Astrocyte (in vitro differentiated cells and primary cell): Measurements from ENCODE around the gene KRT79. TPM values are rescaled to one million over a fixed set of nuclear protein-coding genes. Genes with fewer than 3 reads are reported as not detected.

Experiments
- DNase-seq: peaks from one replicate; pipeline ENCODE4 v3.0.0-alpha.2; 2010; ENCODE audit warnings: low read depth
- FAIRE-seq: peaks from 2 replicates; lab custom pipeline; 2011; peaks lifted over from hg19 to GRCh38; lab: Jason Lieb, UNC
- H2AFZ ChIP-seq: 2 replicates; pipeline ENCODE4 v1.6.0; 2012; ENCODE audit warnings: low read depth, low read length, inconsistent platforms
- H3K27ac ChIP-seq: 2 replicates; pipeline ENCODE4 v1.5.1; 2011; ENCODE audit warnings: low read depth, low read length, inconsistent platforms
- H3K27me3 ChIP-seq: 2 replicates; pipeline ENCODE4 v1.6.0; 2011; ENCODE audit warnings: low read length, inconsistent platforms; ENCODE audit not compliant: insufficient read depth
- H3K36me3 ChIP-seq: 2 replicates; pipeline ENCODE4 v1.5.1; 2011; ENCODE audit warnings: low read length, inconsistent platforms; ENCODE audit not compliant: insufficient read depth
- H3K4me1 ChIP-seq: 2 replicates; pipeline ENCODE4 v1.5.1; 2011; ENCODE audit warnings: low read length, inconsistent platforms; ENCODE audit not compliant: insufficient read depth
- H3K4me2 ChIP-seq: 2 replicates; pipeline ENCODE4 v1.6.0; 2012; ENCODE audit warnings: low read length, inconsistent platforms
- H3K4me3 ChIP-seq: 2 replicates; pipeline ENCODE4 v1.5.1; 2011; ENCODE audit warnings: low read depth, mild to moderate bottlenecking, low read length, inconsistent platforms; ENCODE audit not compliant: insufficient read depth
- H3K79me2 ChIP-seq: 2 replicates; pipeline ENCODE4 v1.6.0; 2012; ENCODE audit warnings: mild to moderate bottlenecking, low read length, inconsistent platforms; ENCODE audit not compliant: insufficient read depth
- H3K9ac ChIP-seq: 2 replicates; pipeline ENCODE4 v1.6.0; 2012; ENCODE audit warnings: mild to moderate bottlenecking, low read length, inconsistent platforms
- H3K9me3 ChIP-seq: 2 replicates; pipeline ENCODE4 v1.5.1; 2012; ENCODE audit warnings: low read depth, mild to moderate bottlenecking, low read length, inconsistent platforms; ENCODE audit not compliant: insufficient read depth
- H4K20me1 ChIP-seq: 2 replicates; pipeline ENCODE4 v1.6.0; 2012; ENCODE audit warnings: low read length, inconsistent platforms; ENCODE audit not compliant: insufficient read depth
- H3K27ac Mint-ChIP-seq: one replicate; pipeline ENCODE4 v1.8.0; 2021; ENCODE audit warnings: mild to moderate bottlenecking, mixed read lengths; ENCODE audit not compliant: unreplicated experiment
- H3K27me3 Mint-ChIP-seq: one replicate; pipeline ENCODE4 v1.8.0; 2021; ENCODE audit warnings: low read depth, mixed read lengths; ENCODE audit not compliant: unreplicated experiment
- H3K36me3 Mint-ChIP-seq: one replicate; pipeline ENCODE4 v1.8.0; 2021; ENCODE audit warnings: low read depth, mixed read lengths; ENCODE audit not compliant: unreplicated experiment
- H3K4me1 Mint-ChIP-seq: one replicate; pipeline ENCODE4 v1.8.0; 2021; ENCODE audit warnings: low read depth, mixed read lengths; ENCODE audit not compliant: unreplicated experiment
- H3K4me3 Mint-ChIP-seq: one replicate; pipeline ENCODE4 v1.8.0; 2021; ENCODE audit warnings: mild to moderate bottlenecking, moderate library complexity, mixed read lengths; ENCODE audit not compliant: unreplicated experiment
- H3K9me3 Mint-ChIP-seq: one replicate; pipeline ENCODE4 v1.8.0; 2021; ENCODE audit warnings: mild to moderate bottlenecking, mixed read lengths; ENCODE audit not compliant: unreplicated experiment
- CTCF ChIP-seq: IDR thresholded peaks from 2 replicates; pipeline ENCODE4 v1.5.1; 2011; ENCODE audit warnings: low read depth, mild to moderate bottlenecking, inconsistent platforms, low read length, moderate library complexity; ENCODE audit not compliant: insufficient read depth
- EZH2 ChIP-seq: IDR thresholded peaks from 2 replicates; pipeline ENCODE4 v1.6.1; 2012; ENCODE audit warnings: mild to moderate bottlenecking, low read length, inconsistent platforms; ENCODE audit not compliant: insufficient read depth
- total RNA-seq: library from RNA; stranded (reverse); gene quantifications from 2 replicates; pipeline ENCODE4 v1.2.1, GENCODE V29; 2021

The KRT79 gene
- total RNA-seq, 1 donor from 2014 or later, result 0.50 TPM

DNA sequence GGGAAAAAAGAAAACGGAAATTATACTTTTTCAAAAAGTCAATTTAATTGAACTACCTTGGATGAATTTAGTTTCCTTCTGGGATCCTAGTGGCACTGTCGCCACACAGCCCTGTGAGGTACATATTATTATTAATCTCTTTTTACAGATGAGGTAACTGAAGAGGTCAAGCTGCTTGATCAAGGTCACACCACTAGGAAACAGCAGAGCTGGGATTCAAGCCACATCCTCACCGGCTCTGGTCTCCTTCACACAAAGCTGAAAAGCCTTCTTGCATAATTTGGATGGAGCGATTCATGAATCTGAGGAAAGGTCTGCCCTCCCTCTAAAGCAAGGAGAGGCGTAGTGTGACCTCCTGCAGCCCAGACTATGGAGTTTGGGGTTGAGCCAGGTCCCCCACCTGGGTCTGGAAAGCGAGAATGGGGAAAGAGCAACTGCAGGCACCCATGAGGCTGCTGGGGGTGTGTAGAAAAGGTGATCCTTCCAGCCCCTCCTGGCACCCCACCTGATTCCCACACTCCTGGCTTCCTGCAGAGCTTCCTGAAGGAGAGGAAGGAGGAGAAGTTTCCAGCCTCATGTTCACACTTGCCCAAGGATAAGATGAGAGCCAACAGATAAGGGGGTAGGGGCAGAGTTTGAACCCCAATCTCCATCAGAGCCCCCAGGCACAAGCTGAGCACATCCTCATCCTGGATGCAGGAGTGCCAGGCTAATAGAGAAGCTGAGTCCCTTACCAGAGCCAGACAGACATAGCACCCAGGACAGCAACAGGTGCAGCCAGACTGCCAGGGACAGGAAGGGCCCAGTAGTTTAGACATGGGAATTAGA is 3.9 kb upstream of the KRT79 start:
- no peak overlapping the region for H3K4me3 ChIP-seq
- Mint-ChIP-seq H3K4me1 (peaks cover 27% of the 10 kb centered on the region), H3K27ac (peak overlapping the region; percentile 96), H3K36me3 (no peaks in the 10 kb centered on the region), H3K27me3 (peaks cover 25% of the 10 kb centered on the region), H3K9me3 (peaks cover 2% of the 10 kb centered on the region), H3K4me3 (no peak overlapping the region)
- H3K27ac ChIP-seq, result peak overlapping the region; percentile 88
- H2AFZ ChIP-seq, result no peak overlapping the region
- TF ChIP-seq CTCF (no peak), EZH2 (no peak)
- H3K4me1 ChIP-seq, result peaks cover 39% of the 10 kb centered on the region
- H3K9me3 ChIP-seq, result no peaks in the 10 kb centered on the region
- peak overlapping the region; percentile 65 for H3K4me2 ChIP-seq
- no peaks in the 10 kb centered on the region for H3K36me3 ChIP-seq
- peak; percentile 48 for DNase-seq
- no peaks in the 10 kb centered on the region for H4K20me1 ChIP-seq
- FAIRE-seq, result peak; percentile 58
- H3K9ac ChIP-seq, result peak overlapping the region; percentile 75
- no peaks in the 10 kb centered on the region for H3K79me2 ChIP-seq
- no peaks in the 10 kb centered on the region for H3K27me3 ChIP-seq

DNA sequence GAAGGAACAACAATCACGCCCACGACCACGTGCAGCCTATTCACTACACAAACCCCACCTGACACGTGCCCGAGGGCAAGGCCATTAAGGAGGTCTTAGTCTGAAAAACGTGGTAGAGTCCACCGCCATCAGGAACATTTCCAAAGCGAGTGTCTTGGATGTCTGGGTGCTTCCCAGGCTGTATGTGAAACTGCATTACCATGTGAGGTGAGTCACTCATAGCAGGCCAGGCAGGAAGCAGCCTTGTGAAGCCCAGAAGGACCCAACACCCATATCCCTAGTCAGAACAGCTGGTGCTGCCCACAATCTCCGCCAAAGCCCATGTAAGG is 3.3 kb upstream of the KRT79 start:
- no peak overlapping the region for H3K4me3 Mint-ChIP-seq
- H3K4me1 ChIP-seq, result peaks cover 39% of the 10 kb centered on the region
- peaks cover 27% of the 10 kb centered on the region for H3K4me1 Mint-ChIP-seq
- no peaks in the 10 kb centered on the region for H3K79me2 ChIP-seq
- H4K20me1 ChIP-seq, result no peaks in the 10 kb centered on the region
- peak overlapping the region; percentile 17 for H3K4me3 ChIP-seq
- H3K36me3 Mint-ChIP-seq, result no peaks in the 10 kb centered on the region
- peak overlapping the region; percentile 75 for H3K9ac ChIP-seq
- H3K27ac ChIP-seq, result peak overlapping the region; percentile 88
- H2AFZ ChIP-seq, result peak overlapping the region; percentile 59
- H3K9me3 Mint-ChIP-seq, result peaks cover 2% of the 10 kb centered on the region
- DNase-seq (peak; percentile 92), FAIRE-seq (no peak)
- H3K9me3 ChIP-seq, result no peaks in the 10 kb centered on the region
- no peaks in the 10 kb centered on the region for H3K27me3 ChIP-seq
- H3K4me2 ChIP-seq, result peak overlapping the region; percentile 65
- H3K36me3 ChIP-seq, result no peaks in the 10 kb centered on the region
- H3K27me3 Mint-ChIP-seq, result peaks cover 26% of the 10 kb centered on the region
- TF ChIP-seq CTCF, result no peak
- no peak for TF ChIP-seq EZH2
- H3K27ac Mint-ChIP-seq, result peak overlapping the region; percentile 96
